Fibroblast of skin of right quadriceps (primary cell): ENCODE data around the gene CA7.

Experiments used
- DNase-seq: peaks from one replicate; pipeline ENCODE4 v3.0.0-alpha.2; 2013

CA7 gene

GRCh38 chr16:66844342-66845079 lies at the start of gene CA7:
Gene CA7 (plus strand): TSS chr16:66844414. CDS start chr16:66844488, 74 bp downstream.
- DNase-seq, result no peak

GRCh38 chr16:66798161-66798560 lies 46.1 kb upstream of the CA7 start:
- peak; percentile 40 for DNase-seq

- no peak for DNase-seq
Observed at GRCh38 chr16:66800856-66801255, 43.4 kb upstream of the CA7 start.

- DNase-seq, result no peak
Observed at GRCh38 chr16:66801320-66802105, 42.7 kb upstream of the CA7 start, which contains the start of gene TERB1. Gene TERB1 (minus strand): TSS chr16:66801584. CDS start chr16:66796798, 4,786 bp downstream.

- DNase-seq, result no peak
Observed at GRCh38 chr16:66802159-66802558, 42.1 kb upstream of the CA7 start.

GRCh38 chr16:66809765-66810164 lies 34.4 kb upstream of the CA7 start:
- DNase-seq, result no peak

- no peak for DNase-seq
Observed at GRCh38 chr16:66810391-66810790, 33.8 kb upstream of the CA7 start.

GRCh38 chr16:66811043-66811442 lies 33.2 kb upstream of the CA7 start:
- no peak for DNase-seq

- no peak for DNase-seq
Observed at GRCh38 chr16:66814734-66815133, 29.5 kb upstream of the CA7 start.

- DNase-seq, result no peak
Observed at GRCh38 chr16:66824006-66824405, 20.2 kb upstream of the CA7 start.

GRCh38 chr16:66830422-66831404 lies 13.5 kb upstream of the CA7 start, which contains the start of gene NAE1:
Gene NAE1 (minus strand): TSS chr16:66830976. CDS start chr16:66830899, 77 bp downstream.
- DNase-seq, result peak; percentile 83

- no peak for DNase-seq
Observed at GRCh38 chr16:66832190-66832589, 12.0 kb upstream of the CA7 start.

GRCh38 chr16:66832661-66833305 lies 11.4 kb upstream of the CA7 start:
- peak; percentile 38 for DNase-seq

- DNase-seq, result no peak
Observed at GRCh38 chr16:66834746-66835145, 9.5 kb upstream of the CA7 start.

- no peak for DNase-seq
Observed at GRCh38 chr16:66840883-66841282, 3.3 kb upstream of the CA7 start.

- DNase-seq, result no peak
Observed at GRCh38 chr16:66841366-66841765, 2.8 kb upstream of the CA7 start.

GRCh38 chr16:66842765-66843164 lies 1.4 kb upstream of the CA7 start:
- no peak for DNase-seq

- DNase-seq, result no peak
Observed at GRCh38 chr16:66843191-66843590, 1.0 kb upstream of the CA7 start.

GRCh38 chr16:66844009-66844341 lies 239 bp upstream of the CA7 start:
- DNase-seq, result no peak

- DNase-seq, result no peak
Observed at GRCh38 chr16:66845080-66845410, 831 bp downstream of the CA7 start.

- no peak for DNase-seq
Observed at GRCh38 chr16:66845791-66846221, 1.6 kb downstream of the CA7 start.

- DNase-seq, result no peak
Observed at GRCh38 chr16:66846266-66846665, 2.1 kb downstream of the CA7 start.

GRCh38 chr16:66846831-66847230 lies 2.6 kb downstream of the CA7 start:
- no peak for DNase-seq
